ENCODE data around the gene NCOA1.

DNA sequence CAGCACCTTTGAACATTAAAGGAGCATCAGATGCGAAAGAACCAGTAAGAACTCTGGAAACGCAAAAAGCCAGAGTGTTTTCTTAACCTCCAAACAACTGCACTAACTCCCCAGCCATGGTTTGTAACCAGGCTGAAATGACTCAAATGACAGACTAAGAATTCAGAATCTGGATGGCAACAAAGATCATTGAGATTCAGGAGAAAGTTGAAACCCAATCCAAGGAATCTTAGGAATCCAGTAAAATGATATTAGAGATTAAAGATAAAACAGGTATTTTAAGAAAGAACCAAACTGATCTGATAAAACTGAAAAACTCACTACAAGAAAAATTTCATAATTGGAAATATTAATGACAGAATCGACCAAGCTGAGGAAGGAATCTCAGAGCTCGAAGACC is 185.4 kb downstream of the NCOA1 start:
- TF ChIP-seq CTCF (IDR thresholded peaks at IDR 0.05; ENCODE audit: low read depth, low read length, missing input control) (no peak), JUND (IDR thresholded peaks at IDR 0.05) (no peak), GABPA (IDR thresholded peaks at IDR 0.05 in 1 of 2, conservative IDR thresholded peaks at IDR 0.05 in 1 of 2) (no peak), RXRA (IDR thresholded peaks at IDR 0.05) (no peak), HNF4G (IDR thresholded peaks at IDR 0.05) (no peak), ATF3 (IDR thresholded peaks at IDR 0.05) (no peak)
- TF ChIP-seq, protein P1, sequence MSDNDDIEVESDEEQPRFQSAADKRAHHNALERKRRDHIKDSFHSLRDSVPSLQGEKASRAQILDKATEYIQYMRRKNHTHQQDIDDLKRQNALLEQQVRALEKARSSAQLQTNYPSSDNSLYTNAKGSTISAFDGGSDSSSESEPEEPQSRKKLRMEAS (IDR thresholded peaks at IDR 0.05) = no peak
- TF ChIP-seq, protein P2, sequence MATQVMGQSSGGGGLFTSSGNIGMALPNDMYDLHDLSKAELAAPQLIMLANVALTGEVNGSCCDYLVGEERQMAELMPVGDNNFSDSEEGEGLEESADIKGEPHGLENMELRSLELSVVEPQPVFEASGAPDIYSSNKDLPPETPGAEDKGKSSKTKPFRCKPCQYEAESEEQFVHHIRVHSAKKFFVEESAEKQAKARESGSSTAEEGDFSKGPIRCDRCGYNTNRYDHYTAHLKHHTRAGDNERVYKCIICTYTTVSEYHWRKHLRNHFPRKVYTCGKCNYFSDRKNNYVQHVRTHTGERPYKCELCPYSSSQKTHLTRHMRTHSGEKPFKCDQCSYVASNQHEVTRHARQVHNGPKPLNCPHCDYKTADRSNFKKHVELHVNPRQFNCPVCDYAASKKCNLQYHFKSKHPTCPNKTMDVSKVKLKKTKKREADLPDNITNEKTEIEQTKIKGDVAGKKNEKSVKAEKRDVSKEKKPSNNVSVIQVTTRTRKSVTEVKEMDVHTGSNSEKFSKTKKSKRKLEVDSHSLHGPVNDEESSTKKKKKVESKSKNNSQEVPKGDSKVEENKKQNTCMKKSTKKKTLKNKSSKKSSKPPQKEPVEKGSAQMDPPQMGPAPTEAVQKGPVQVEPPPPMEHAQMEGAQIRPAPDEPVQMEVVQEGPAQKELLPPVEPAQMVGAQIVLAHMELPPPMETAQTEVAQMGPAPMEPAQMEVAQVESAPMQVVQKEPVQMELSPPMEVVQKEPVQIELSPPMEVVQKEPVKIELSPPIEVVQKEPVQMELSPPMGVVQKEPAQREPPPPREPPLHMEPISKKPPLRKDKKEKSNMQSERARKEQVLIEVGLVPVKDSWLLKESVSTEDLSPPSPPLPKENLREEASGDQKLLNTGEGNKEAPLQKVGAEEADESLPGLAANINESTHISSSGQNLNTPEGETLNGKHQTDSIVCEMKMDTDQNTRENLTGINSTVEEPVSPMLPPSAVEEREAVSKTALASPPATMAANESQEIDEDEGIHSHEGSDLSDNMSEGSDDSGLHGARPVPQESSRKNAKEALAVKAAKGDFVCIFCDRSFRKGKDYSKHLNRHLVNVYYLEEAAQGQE (IDR thresholded peaks at IDR 0.05) = no peak

Measured in liver (tissue), 3 donors.